ENCODE measurements around the gene ZNF32.

ZNF32 gene

GRCh38 chr10:43596546-43596945, 52.1 kb downstream of the ZNF32 start:
- no peak for DNase-seq (ENCODE audit: low spot score)
- TF ChIP-seq CTCF (IDR thresholded peaks at IDR 0.05; ENCODE audit: extremely low read depth, missing control alignments): no peak

GRCh38 chr10:43595739-43596298, 52.9 kb downstream of the ZNF32 start:
- no peak for DNase-seq (ENCODE audit: low spot score)
- TF ChIP-seq CTCF (IDR thresholded peaks at IDR 0.05; ENCODE audit: extremely low read depth, missing control alignments): no peak

- no peak for TF ChIP-seq CTCF (IDR thresholded peaks at IDR 0.05; ENCODE audit: extremely low read depth, missing control alignments)
- peak; percentile 76 for DNase-seq (ENCODE audit: low spot score)
Observed at GRCh38 chr10:43594944-43595589, 53.6 kb downstream of the ZNF32 start.
